Endothelial cell of umbilical vein (primary cell): ENCODE data around the gene PHLDB2.

ENCODE experiments used
- EZH2 ChIP-seq: IDR thresholded peaks from 2 replicates; pipeline ENCODE4 v1.6.1; 2012; ENCODE audit warnings: borderline replicate concordance, low read depth, mild to moderate bottlenecking, moderate library complexity, low read length, inconsistent platforms; ENCODE audit not compliant: severe bottlenecking
- JUN ChIP-seq: IDR thresholded peaks from 2 replicates; pipeline ENCODE4 v1.6.1; 2011; ENCODE audit warnings: borderline replicate concordance, low read depth; ENCODE audit not compliant: insufficient read length, insufficient read depth
- POLR2AphosphoS5 ChIP-seq: IDR thresholded peaks from 2 replicates; pipeline ENCODE4 v1.6.1; 2012; ENCODE audit warnings: low read depth, mild to moderate bottlenecking, control low read depth, low read length, moderate library complexity; ENCODE audit not compliant: insufficient read depth
- TF ChIP-seq, protein P1 (sequence below), 2 donors: IDR thresholded peaks; 1 replicate in 1 of 2; 2 replicates in 1 of 2; pipeline ENCODE4 v1.5.1; 2011; ENCODE audit warnings: low read length in 2 of 2, mild to moderate bottlenecking in 2 of 2, moderate library complexity in 2 of 2, control low read depth in 1 of 2, inconsistent platforms in 1 of 2, low read depth in 1 of 2; ENCODE audit not compliant: insufficient read depth in 1 of 2; ENCODE audit errors: extremely low read depth in 1 of 2
- TF ChIP-seq, protein P2 (sequence below): IDR thresholded peaks from 2 replicates; pipeline ENCODE4 v1.6.1; 2011; ENCODE audit not compliant: insufficient read depth, insufficient read length

DNA sequence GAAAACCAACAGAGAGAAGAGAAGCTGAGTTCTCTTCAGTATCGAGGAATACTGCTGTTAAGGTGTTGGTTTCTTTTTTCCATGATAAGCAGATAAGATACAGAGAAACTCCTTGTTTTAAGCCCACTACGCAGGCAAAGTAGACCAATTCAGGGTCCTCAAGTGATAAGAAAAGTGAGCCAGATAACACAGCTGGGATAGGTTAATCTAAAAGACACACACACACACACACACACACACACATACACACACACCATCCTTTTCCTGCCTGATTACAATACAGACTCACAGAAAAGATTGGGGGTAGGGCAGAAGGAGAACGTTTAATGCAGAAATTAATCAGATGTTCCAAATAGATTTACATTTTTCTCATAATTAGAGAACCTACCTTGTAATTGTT lies 6.5 kb upstream of the PHLDB2 start:
- TF ChIP-seq POLR2AphosphoS5, result peak; percentile 48
- TF ChIP-seq, protein P1, sequence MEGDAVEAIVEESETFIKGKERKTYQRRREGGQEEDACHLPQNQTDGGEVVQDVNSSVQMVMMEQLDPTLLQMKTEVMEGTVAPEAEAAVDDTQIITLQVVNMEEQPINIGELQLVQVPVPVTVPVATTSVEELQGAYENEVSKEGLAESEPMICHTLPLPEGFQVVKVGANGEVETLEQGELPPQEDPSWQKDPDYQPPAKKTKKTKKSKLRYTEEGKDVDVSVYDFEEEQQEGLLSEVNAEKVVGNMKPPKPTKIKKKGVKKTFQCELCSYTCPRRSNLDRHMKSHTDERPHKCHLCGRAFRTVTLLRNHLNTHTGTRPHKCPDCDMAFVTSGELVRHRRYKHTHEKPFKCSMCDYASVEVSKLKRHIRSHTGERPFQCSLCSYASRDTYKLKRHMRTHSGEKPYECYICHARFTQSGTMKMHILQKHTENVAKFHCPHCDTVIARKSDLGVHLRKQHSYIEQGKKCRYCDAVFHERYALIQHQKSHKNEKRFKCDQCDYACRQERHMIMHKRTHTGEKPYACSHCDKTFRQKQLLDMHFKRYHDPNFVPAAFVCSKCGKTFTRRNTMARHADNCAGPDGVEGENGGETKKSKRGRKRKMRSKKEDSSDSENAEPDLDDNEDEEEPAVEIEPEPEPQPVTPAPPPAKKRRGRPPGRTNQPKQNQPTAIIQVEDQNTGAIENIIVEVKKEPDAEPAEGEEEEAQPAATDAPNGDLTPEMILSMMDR (IDR thresholded peaks at IDR 0.05; ENCODE audit: extremely low read depth in 1 of 2, insufficient read depth in 1 of 2, low read depth in 1 of 2, low read length in 2 of 2), result no peak
- no peak for TF ChIP-seq JUN
- TF ChIP-seq, protein P2, sequence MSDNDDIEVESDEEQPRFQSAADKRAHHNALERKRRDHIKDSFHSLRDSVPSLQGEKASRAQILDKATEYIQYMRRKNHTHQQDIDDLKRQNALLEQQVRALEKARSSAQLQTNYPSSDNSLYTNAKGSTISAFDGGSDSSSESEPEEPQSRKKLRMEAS, result no peak
- TF ChIP-seq EZH2, result no peak
